HG03139 (cell line): Measurements from ENCODE around the gene PHAF1.
A peak's percentile ranks its signal among the peaks of the same experiment; 100 is the strongest.

ENCODE experiments used
- ATAC-seq: cut with Tn5 transposase; IDR thresholded peaks from one replicate; pipeline ENCODE4 v1.9.1; 2021; ENCODE audit not compliant: unreplicated experiment

The PHAF1 gene

DNA sequence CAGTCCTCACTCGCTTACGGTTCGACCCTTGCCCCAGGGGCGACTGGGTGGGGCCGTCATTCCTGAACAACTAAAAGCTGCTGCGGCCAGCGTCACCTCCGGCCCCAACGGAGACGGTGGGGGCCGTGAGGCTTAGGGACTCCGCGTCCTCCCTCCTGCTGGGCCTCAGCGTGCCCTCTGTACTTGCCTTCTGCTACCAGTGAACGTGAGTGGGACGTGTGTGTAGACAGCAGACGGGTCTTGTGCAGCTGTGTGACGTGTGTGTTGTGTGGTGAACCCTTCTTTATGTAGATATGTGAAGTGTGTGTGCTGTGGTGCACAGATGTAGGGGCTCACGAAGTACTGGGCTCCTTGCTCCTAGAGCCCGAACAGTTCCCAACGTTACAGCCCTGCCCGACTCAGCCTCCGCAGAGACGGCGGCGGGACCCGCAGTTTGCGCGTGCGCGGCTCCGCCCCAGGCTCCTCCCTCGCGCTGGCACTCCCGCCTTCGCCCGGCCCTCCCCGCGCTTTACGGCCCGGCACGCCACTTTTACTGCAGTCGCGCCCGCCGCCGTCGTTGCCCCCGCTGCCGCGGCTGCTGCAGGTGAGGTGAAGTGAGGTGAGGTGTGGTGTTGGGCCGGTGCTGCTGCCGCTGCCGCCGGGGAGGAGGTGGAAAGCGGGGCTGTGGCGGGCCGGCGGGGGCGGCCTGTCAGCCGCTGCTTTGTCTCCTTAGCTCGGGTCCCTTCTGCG, at the start of gene PHAF1:
Gene PHAF1 (plus strand): TSS at position 535 of the 729 bp plus-strand sequence. CDS start 235 bp downstream, outside the sequence.
- peak; percentile 67 for ATAC-seq

DNA sequence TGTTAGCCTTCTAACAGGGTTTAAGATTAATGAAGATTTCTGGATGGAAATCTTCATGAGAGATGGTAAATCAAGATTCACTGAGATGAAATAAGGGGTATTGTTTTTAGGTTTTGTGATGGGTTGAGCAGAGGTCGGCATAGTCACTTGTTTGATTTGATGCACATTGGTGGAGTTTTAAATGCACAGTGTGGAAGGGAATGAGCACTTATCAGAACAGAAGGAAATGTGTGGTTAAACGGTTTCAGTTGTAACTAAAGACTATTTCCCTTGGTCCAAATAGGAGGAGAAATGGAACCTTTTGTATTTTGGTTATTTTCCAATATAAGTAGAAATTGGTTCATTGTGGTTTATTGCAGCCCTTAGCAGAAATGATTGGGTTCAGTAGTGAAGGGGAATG, 46.7 kb upstream of the PHAF1 start:
- no peak for ATAC-seq

DNA sequence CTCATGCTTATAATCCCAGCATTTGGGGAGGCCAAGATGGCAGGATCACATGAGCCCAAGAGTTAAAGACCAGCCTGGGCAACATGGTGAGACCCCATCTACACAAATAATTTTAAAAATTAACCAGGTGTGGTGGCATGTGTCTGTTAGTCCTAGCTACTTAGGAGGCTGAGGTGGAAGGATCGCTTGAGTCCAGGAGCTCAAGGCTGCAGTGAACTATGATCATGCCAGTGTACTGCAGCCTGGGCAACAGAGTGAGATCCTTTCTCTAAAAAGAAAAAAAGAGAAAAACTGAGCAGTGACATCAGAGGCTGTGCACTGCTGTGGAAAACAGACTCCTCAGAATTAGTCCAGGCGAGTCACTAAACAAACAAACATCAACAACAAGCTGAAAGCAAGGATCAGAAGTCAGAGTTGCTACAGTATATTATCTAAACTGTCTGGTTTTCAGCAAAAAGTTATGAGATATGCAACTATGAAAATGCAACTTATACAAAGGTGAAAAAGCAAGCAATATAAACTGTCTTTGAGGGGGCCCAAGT, 41.5 kb upstream of the PHAF1 start:
- ATAC-seq, result no peak

DNA sequence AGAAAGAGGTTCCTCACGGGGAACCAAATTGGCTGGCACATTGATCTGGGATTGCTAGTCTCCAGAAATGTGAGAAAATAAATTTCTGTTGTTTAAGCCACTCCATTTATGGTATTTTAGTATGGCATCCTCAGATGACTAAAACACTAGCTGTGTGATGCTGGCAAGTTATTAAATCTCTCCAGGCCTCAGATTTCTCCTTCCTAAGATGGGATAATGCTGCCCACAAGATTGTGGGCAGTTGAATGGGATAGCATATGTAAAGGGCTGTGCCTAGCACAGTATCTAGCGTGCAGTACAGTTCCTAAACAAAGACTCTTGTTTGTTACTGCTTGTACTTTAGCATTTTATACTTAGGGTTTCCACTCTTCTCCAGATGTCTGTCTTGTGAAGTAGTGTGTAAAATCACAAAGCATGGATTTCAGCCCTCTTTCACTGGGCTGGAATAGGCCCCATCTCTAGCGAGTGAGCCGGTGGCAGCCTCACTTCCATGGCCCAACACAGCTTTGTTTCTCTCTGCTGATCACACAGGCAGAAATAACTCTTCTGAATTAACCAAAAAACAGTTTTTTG, 38.2 kb upstream of the PHAF1 start:
- no peak for ATAC-seq

DNA sequence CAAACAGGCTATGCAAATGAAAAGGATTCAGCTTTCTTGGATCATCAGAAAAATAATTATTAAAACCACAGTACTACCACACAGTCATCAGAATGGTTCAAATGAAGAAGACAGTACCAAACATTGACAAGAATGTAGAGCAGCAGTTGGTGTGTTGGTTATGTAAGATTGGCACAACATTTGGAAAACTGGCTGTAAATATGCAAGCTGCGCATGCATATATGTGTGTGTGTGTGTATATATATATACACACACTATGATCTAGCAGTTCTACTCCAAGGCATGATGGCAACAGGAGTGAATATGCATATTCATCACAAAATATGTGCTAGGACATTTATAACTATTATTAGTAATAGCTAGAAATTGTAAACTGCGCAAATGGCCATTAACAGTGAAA, 34.4 kb upstream of the PHAF1 start:
- ATAC-seq, result no peak

DNA sequence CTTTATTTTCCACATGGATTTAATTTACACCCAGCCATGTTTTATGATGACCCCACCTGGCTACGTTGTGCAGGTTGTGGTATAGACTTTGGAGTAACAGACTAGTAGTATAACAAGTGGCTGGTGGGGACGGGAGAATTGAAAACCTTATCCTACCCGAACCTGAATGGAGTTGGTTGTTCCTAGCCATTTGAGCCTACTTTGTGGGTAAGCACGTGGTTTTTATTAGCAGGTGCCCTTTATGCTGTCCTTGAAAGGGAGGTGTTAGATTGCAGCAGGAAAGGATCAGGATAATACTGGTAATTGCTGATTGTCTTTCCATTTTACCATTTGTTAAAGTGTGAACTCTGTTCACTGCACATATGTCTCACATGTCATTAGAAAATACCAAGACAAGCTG, 31.9 kb upstream of the PHAF1 start:
- no peak for ATAC-seq

DNA sequence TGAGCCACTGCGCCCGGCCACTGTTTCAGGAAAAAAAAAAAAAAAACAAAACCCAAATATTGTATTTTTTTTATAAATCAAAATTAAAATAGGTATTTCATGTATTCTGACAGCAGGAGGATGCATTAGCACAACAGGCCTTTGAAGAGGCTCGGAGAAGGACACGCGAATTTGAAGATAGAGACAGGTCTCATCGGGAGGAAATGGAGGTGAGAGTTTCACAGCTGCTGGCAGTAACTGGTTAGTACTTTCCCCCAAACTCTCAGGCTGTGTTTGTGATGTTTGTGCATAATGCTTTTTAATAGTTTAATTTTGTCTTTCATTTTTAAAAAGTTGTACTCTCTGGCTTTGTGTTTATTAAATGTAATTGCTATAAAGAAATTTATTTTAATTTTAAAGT, 27.6 kb upstream of the PHAF1 start:
- ATAC-seq, result no peak

DNA sequence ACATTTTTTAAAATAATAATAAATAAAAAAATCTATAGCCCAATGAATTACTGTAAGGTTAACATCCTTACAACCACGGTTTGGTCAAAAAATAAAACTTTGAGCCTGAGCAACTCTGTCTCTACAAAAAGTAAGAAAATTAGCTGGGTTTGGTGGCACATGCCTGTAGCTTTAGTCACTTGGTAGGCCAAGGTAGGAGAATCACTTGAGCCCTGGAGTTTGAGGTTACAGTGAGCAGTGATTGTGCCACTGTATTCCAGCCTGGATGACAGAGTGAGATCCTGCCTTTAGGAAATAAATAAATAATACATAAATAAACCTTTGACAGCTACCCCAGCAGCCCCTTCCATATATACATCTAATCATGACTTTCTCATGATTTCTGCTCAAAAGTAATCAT, 26.9 kb upstream of the PHAF1 start:
- ATAC-seq, result no peak

DNA sequence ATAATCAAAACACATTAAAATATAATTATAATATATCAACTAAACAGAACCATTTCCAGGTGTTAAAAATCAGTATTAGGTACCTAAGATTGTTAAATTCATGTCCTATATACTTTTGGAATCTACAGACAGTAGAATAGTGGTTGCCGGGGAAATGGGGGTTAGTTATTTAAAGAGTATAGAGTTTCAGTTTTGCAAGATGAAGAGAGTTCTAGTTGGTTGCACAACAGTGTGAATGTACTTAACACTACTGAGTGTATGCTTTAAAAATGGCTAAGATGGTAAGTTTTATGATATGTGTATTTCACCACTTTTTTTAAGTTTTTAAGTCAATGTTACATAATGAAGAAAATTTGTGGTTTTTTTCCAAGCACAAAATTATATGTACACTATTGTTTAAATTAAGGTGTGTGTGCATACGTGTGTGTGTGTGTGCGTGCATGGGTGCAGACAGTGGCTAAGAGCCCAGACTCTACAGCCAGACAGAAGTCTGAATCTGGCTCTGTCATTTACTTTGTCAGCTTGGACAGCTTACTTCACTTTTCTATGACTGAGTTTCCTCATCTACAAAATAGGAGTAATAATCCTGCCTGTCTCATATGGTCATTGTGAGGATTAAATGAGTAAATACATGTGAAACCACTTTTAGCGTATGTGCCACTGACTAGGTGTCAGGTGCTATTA, 25.3 kb upstream of the PHAF1 start:
- ATAC-seq, result no peak

DNA sequence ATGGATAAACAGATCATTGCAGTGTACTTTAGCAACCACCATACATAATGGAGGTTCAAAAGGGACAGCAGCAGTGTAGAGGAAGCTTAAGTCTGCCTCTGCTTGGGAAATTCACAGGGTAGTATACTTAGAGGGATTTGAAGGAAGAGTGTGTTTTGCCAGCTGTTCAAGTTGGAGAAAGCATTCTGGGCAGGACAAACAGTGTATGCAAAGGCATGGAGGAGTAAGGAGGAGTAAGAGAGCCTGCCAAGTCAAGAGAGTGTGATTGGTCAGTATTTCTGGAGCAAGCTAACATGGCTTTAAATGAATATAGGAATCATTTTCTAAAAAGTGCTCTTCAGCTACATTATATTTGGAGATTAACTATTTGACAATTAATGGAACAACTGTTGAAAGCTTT, 22.9 kb upstream of the PHAF1 start:
- no peak for ATAC-seq

DNA sequence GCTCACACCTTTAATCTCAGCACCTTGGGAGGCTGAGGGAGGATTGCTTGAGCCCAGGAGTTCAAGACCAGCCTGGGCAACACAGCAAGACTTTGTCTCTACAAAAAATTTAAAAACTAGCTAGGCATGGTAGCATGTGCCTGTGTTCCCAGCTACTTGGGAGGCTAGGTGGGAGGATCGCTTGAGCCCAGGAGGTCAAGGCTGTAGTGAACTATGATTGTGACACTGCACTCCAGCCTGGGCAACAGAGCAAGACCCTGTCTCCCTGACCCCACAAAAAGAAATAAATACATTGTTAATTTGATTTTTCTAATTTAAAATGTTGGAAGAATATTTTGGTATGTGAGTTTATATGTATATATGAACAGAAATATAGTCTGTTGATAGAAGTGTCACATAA, 22.4 kb upstream of the PHAF1 start:
- ATAC-seq, result no peak

DNA sequence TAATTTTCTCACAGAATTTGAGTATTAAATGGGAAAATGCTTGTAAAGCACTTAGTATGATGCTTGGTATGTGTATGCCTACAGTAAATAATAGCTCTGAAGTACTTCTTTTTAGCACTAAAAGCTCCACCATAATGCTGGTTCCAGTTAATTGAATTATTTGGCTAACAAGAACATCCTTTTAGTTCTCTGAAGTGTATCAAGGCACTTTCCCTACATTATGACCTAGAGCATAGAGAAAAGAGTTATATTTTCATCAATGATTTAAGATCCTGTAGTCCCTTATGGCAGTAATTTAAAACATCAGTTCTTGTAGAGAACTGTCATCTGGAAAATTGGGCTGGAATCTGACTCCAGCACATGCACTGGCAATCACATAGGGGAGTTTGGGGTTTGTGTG, 21.9 kb upstream of the PHAF1 start:
- no peak for ATAC-seq

DNA sequence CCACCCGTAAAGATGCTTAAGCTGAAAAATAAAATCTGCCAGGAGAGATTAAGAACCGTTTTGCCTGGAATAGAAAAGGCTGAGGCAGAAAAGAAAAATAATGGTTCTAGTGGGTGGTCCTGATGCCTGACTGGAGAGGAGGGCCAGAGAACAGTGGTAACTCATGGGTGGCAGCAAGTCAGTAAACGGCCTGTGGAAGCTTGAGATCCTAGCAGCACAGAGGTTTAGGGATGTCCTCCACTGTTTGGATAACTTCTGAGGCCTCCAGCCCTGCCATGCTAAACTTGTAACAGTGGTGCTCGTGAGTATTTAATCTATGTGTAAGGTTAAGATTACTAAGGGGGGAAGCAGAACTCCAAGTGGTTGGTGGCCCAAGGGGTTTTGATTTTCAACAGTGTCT, 21.2 kb upstream of the PHAF1 start:
- ATAC-seq, result no peak

DNA sequence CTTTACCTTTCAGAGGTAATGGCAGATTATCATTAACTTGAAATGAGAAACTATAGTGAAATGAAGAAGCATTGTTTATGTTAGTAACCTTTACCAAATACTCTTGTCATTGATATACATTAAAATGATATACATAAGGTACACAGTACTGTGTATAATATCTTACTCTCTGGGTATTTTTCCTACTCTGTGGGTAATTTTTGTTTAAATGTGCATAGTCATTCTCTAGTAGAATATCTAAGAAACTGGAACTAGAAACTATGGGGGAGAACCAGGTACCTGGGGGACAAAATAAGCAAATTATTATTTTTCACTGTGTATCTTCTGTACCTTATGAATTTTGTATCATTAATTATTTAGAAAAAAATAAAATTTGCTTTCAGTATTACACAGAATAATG, 20.6 kb upstream of the PHAF1 start:
- ATAC-seq, result no peak

DNA sequence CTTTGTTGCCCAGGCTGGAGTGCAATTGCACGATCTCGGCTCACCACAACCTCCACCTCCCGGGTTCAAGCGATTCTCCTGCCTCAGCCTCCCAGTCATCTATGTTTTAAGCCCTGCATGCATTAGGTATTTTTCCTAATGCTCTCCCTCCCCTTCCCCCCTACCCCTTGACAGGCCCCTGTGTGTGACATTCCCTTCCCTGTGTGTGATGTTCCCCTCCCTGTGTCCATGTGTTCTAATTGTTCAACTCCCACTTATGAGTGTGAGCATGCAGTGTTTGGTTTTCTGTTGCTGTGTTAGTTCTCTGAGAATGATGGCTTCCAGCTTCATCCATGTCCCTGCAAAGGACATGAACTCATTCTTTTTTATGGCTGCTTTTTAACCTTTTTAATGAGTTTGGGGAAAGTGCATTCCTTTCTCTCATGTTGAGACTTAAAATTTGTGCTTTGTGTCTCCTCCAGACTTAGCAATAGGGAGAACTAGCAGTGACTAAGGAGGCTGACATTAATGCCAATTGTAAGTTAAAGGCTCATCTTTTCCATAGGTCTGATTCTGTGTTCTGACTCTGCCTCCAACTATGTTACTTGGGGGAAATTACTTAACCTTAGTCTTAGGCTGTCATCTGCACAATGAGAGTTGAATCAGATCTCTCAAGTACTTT, 17.7 kb upstream of the PHAF1 start:
- ATAC-seq, result no peak

DNA sequence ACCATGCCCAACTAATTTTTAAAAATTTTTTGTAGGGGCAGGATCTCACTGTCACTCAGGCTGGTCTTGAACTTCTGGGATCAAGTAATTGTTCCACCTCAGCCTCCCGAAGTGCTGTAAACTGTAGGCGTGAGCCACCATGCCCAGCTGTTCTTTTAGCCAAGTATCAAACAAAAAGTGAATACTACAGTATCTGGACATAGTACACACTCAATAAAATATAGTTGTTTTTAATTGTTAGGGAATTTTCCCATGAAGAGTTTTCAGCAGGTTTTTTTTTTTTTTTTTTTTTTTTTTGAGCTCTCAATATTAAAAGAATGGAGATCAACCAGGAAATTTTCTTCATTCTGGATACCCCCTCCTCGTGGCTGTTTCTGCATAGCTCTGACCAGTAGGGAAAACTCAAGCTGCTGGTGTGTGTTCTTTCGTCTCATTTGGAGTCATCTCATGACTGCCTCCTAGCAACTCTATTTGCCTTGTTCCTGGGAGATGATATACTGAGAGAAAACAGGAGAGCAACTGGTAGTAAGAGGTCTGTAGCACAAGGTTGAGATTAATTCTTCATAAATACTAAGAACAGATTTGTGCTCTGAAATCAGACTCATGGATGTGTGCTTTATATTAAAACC, 16.5 kb upstream of the PHAF1 start:
- no peak for ATAC-seq

DNA sequence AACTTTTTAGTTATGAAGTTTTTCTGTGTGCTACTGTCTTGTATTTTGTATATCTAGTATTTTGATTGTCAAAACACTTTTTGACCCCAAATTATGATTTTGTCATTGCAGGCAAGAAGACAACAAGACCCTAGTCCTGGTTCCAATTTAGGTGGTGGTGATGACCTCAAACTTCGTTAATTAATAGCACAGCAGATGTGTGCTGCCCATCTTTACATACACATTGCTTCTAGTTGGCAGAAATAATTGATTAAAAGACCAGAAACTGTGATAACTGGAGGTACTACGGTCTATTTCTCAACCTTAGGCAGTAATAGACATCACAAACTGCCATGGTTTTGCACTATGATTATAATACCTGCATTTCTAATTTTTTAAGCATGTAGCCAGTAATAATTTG, 11.1 kb upstream of the PHAF1 start:
- no peak for ATAC-seq

DNA sequence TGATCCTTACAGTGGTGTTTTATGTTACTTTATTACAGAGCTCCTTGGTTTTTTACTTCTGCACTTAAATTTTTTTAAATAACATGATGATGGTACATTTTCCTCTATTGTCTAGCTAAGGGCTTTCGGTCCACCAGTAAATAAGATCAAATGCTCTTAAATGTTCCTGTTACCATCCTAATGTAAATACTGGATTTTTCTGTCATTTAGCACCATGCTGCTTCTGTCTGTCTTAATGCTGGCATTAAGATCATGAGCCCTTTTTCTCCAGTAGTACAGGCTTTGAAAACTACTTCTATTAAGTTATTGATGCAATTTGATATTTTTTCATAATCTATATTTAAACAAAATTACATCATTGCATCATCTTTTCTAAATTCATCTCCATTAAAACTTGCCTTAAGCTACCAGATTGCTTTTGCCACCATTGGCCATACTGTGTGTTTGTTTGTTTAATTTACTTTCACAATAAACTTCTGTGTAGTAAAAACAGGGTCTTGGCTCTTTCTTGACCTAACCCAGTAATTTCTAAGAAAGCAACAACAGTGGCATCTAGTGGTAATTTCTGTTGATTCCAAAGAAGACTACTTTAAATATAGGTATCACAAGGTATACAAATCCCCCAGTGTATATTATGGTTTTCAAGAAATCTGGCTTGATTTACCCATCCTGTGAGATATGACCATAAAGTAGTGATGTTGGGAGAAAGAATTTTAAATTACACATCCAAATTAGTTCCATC, 9.0 kb upstream of the PHAF1 start:
- ATAC-seq, result no peak

DNA sequence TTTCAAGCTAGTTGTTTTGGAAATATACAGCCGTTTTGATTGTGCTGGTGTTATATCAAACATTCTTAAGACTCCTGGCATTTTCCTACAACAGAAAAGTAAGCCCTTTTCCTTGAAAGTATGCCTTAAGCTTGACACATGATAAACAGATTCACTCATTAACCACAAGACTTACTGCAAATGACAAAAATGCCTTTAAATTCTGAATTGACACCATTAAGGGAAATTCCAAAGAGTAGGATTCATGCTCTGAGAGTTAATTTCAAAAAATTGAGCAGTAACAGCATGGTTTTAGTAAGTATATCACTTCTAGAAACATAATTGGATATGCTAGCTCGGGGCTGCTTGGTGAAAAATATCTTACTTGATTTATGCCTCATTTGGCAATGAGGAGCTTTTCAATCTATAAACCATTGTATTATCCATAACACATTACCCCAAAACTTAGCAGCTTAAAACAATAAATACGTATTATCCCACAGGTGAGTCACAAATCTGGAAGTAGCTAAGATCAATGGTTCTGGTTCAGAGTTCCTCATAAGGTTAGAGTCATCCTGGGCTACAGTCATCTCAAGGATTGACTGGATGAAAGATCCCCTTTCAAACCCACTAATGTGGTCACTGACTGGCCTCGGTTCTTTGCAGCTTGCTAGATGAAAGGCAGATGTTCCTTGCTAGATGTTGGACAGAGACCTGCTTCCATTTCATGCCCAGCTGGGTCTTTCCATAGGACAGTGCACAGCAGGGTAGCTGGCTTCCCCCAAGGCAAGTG, 8.2 kb upstream of the PHAF1 start:
- ATAC-seq, result no peak

DNA sequence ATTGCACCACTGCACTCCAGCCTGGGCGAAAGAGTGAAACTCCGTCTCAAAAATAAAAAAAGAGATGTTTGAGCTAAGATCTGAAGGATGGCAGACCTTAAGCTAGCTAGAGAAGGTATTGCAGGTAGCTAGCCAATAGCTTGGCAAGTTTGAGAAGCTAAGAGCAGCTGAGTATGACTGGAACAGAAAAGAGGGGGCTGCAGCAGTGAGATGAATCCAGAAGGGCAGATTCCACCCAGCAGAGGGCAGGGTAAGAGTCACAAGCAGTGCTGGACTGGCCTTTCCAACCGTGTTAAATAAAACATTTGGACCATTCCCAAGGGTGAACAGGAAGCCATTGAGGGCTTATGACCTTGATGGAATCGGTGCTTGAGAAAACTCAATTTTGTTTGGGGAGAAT, 5.7 kb upstream of the PHAF1 start:
- no peak for ATAC-seq
